H1 (cell line): ENCODE results near the gene INTS7. TPM values are rescaled to one million over a fixed set of nuclear protein-coding genes. Genes with fewer than 3 reads are reported as not detected.

ENCODE experiments used
- CTCF ChIA-PET: fragments of 300-600 bp; sonication (Branson Sonifier 250); formaldehyde crosslinking; loops from one replicate; lab custom pipeline; 2021; ENCODE audit not compliant: partially characterized antibody; lab: Charles Lee
- POLR2A ChIA-PET: fragments of 300-600 bp; sonication (Branson Sonifier 250); formaldehyde crosslinking; loops from one replicate; lab custom pipeline; 2021; ENCODE audit warnings: inconsistent platforms; ENCODE audit not compliant: partially characterized antibody; lab: Charles Lee
- DNase-seq, 2 experiments: peaks; one replicate each; pipeline versions ENCODE4 v3.0.0 to v3.0.0-alpha.2; 2010 to 2022; ENCODE audit warnings: low spot score in 2 of 2, low read depth in 1 of 2, mixed read lengths in 1 of 2
- FAIRE-seq: peaks from 2 replicates; lab custom pipeline; 2011; peaks lifted over from hg19 to GRCh38; lab: Jason Lieb, UNC
- H2AFZ ChIP-seq: 2 replicates; pipeline ENCODE4 v1.8.1; 2012; ENCODE audit warnings: low read length, inconsistent platforms
- H2AK5ac ChIP-seq: 2 replicates; pipeline ENCODE4 v1.6.1; 2013; ENCODE audit warnings: low read depth, low read length
- H2BK120ac ChIP-seq: replicated peaks from 2 replicates; pipeline ENCODE3; 2013; ENCODE audit warnings: low read depth, low read length, inconsistent platforms
- H2BK12ac ChIP-seq: 2 replicates; pipeline ENCODE4 v1.6.1; 2013; ENCODE audit warnings: low read depth, low read length
- H2BK15ac ChIP-seq: 2 replicates; pipeline ENCODE4 v1.6.1; 2013; ENCODE audit warnings: low read length
- H2BK20ac ChIP-seq: 2 replicates; pipeline ENCODE4 v1.6.1; 2013; ENCODE audit warnings: low read length
- H2BK5ac ChIP-seq: 2 replicates; pipeline ENCODE4 v1.6.1; 2013; ENCODE audit warnings: low read depth, low read length
- H3K14ac ChIP-seq: 2 replicates; pipeline ENCODE4 v1.6.1; 2013; ENCODE audit warnings: inconsistent platforms; ENCODE audit not compliant: insufficient read length
- H3K18ac ChIP-seq: 2 replicates; pipeline ENCODE4 v1.6.1; 2013; ENCODE audit warnings: low read length; ENCODE audit errors: extremely low read depth
- H3K23ac ChIP-seq: 2 replicates; pipeline ENCODE4 v1.6.1; 2013; ENCODE audit warnings: inconsistent platforms; ENCODE audit not compliant: insufficient read length
- H3K23me2 ChIP-seq: 2 replicates; pipeline ENCODE4 v1.6.1; 2013; ENCODE audit warnings: low read depth, low read length
- H3K27ac ChIP-seq: 2 replicates; pipeline ENCODE4 v1.6.1; 2011; ENCODE audit warnings: low read depth, low read length, inconsistent platforms
- H3K27me3 ChIP-seq, 4 experiments: replicated peaks in 1 of 4; 1 replicate in 1 of 4; 2 replicates in 3 of 4; pipeline versions ENCODE4 v1.6.1 to v1.8.1; 2011 to 2013; ENCODE audit warnings: low read length in 3 of 4, mild to moderate bottlenecking in 3 of 4, inconsistent platforms in 2 of 4, mixed read lengths in 2 of 4, moderate library complexity in 1 of 4; ENCODE audit not compliant: control insufficient read depth in 3 of 4, insufficient read depth in 3 of 4; ENCODE audit errors: extremely low read depth in 1 of 4
- H3K36me3 ChIP-seq, 4 experiments: 2 replicates each; pipeline versions ENCODE4 v1.6.1 to v1.8.1; 2011 to 2013; ENCODE audit warnings: mild to moderate bottlenecking in 4 of 4, low read length in 3 of 4, moderate library complexity in 2 of 4, control low read depth in 1 of 4, inconsistent platforms in 1 of 4; ENCODE audit not compliant: insufficient read depth in 4 of 4, control insufficient read depth in 2 of 4
- H3K4ac ChIP-seq: replicated peaks from 2 replicates; pipeline ENCODE3; 2013; ENCODE audit warnings: low read length, low read depth, mixed read lengths, inconsistent platforms; ENCODE audit not compliant: insufficient read length
- H3K4me1 ChIP-seq, 4 experiments: replicated peaks in 1 of 4; 1 replicate in 1 of 4; 2 replicates in 3 of 4; pipeline versions ENCODE4 v1.6.1 to v1.8.1; 2011 to 2013; ENCODE audit warnings: low read length in 3 of 4, inconsistent platforms in 2 of 4, mixed read lengths in 1 of 4; ENCODE audit not compliant: insufficient read depth in 4 of 4, control insufficient read depth in 3 of 4
- H3K4me2 ChIP-seq, 2 experiments: 2 replicates each; pipeline versions ENCODE4 v1.6.1 to v1.8.1; 2011 to 2013; ENCODE audit warnings: low read depth in 2 of 2, low read length in 2 of 2, control low read depth in 1 of 2, inconsistent platforms in 1 of 2, mild to moderate bottlenecking in 1 of 2; ENCODE audit not compliant: insufficient read depth in 1 of 2
- H3K4me3 ChIP-seq, 4 experiments: fragments of 200-600, 300-600 bp in 1 of 4; sonication (generic), shearing (Covaris generic), sonication (Bioruptor Twin) in 1 of 4; 2 replicates each; pipeline versions ENCODE4 v1.5.1 to v1.8.1; 2011 to 2016; ENCODE audit warnings: low read length in 4 of 4, low read depth in 3 of 4, control low read depth in 2 of 4, inconsistent platforms in 2 of 4, mild to moderate bottlenecking in 2 of 4, mixed read lengths in 1 of 4, moderate library complexity in 1 of 4; ENCODE audit not compliant: insufficient read depth in 2 of 4; ENCODE audit errors: extremely low read depth in 1 of 4
- H3K56ac ChIP-seq: replicated peaks from 2 replicates; pipeline ENCODE3; 2013; ENCODE audit warnings: low read depth, mild to moderate bottlenecking, mixed read lengths, low read length, inconsistent platforms; ENCODE audit not compliant: insufficient read length
- H3K79me1 ChIP-seq: 2 replicates; pipeline ENCODE4 v1.6.1; 2013; ENCODE audit warnings: low read depth, low read length, control low read depth
- H3K79me2 ChIP-seq, 2 experiments: 2 replicates each; pipeline versions ENCODE4 v1.6.1 to v1.8.1; 2012 to 2013; ENCODE audit warnings: low read length in 2 of 2, mild to moderate bottlenecking in 2 of 2, inconsistent platforms in 1 of 2; ENCODE audit not compliant: insufficient read depth in 2 of 2, control insufficient read depth in 1 of 2
- H3K9ac ChIP-seq, 4 experiments: replicated peaks in 1 of 4; 1 replicate in 1 of 4; 2 replicates in 3 of 4; pipeline versions ENCODE4 v1.6.1 to v1.8.1; 2011 to 2013; ENCODE audit warnings: low read depth in 3 of 4, low read length in 3 of 4, control low read depth in 2 of 4, mild to moderate bottlenecking in 2 of 4, moderate library complexity in 2 of 4, inconsistent platforms in 1 of 4; ENCODE audit errors: extremely low read depth in 1 of 4
- H3K9me3 ChIP-seq, 2 experiments: 2 replicates each; pipeline versions ENCODE4 v1.6.1 to v1.8.1; 2012 to 2013; ENCODE audit warnings: mild to moderate bottlenecking in 2 of 2, moderate library complexity in 2 of 2, control low read depth in 1 of 2, inconsistent platforms in 1 of 2, low read depth in 1 of 2, low read length in 1 of 2, mixed read lengths in 1 of 2; ENCODE audit not compliant: insufficient read depth in 2 of 2
- H4K20me1 ChIP-seq, 2 experiments: replicated peaks in 1 of 2; 2 replicates each; pipeline versions ENCODE3 to v1.8.1; 2011 to 2013; ENCODE audit warnings: inconsistent platforms in 2 of 2, low read length in 2 of 2, mild to moderate bottlenecking in 1 of 2; ENCODE audit not compliant: insufficient read depth in 2 of 2, control insufficient read depth in 1 of 2
- H4K5ac ChIP-seq: 2 replicates; pipeline ENCODE4 v1.6.1; 2013; ENCODE audit warnings: low read length, low read depth, mixed read lengths, inconsistent platforms; ENCODE audit not compliant: insufficient read length
- H4K8ac ChIP-seq: 2 replicates; pipeline ENCODE4 v1.8.0; 2013; ENCODE audit warnings: mild to moderate bottlenecking, moderate library complexity, low read length, inconsistent platforms; ENCODE audit not compliant: insufficient read depth; ENCODE audit errors: extremely low read depth
- H4K91ac ChIP-seq: replicated peaks from 2 replicates; pipeline ENCODE3; 2013; ENCODE audit warnings: low read length, mixed read lengths, inconsistent platforms; ENCODE audit not compliant: insufficient read length
- BRCA1 ChIP-seq: IDR thresholded peaks from 2 replicates; pipeline ENCODE4 v1.6.1; 2012; ENCODE audit warnings: low read depth, low read length, improper control_type of control experiment
- EGR1 ChIP-seq: IDR thresholded peaks from 2 replicates; pipeline ENCODE4 v1.6.1; 2011; ENCODE audit warnings: low read depth, low read length, borderline replicate concordance
- EZH2 ChIP-seq: fragments of 200-600 bp; sonication (generic); IDR thresholded peaks from 2 replicates; pipeline ENCODE4 v1.7.1; 2012; ENCODE audit warnings: low read depth, mild to moderate bottlenecking, moderate library complexity, low read length, inconsistent platforms; ENCODE audit not compliant: severe bottlenecking
- PHF8 ChIP-seq: fragments of 200-600 bp; sonication (generic); conservative IDR thresholded peaks from 2 replicates; pipeline ENCODE4 v1.7.1; 2012; ENCODE audit warnings: low read depth, mild to moderate bottlenecking, inconsistent platforms, low read length, moderate library complexity
- RBBP5 ChIP-seq: IDR thresholded peaks from 2 replicates; pipeline ENCODE4 v1.7.1; 2012; ENCODE audit warnings: low read depth, mild to moderate bottlenecking, inconsistent platforms, low read length, moderate library complexity, borderline replicate concordance
- TAF1 ChIP-seq: IDR thresholded peaks from 2 replicates; pipeline ENCODE4 v1.6.1; 2011; ENCODE audit warnings: mild to moderate bottlenecking, low read depth, low read length
- WGBS, 2 experiments: shearing (Covaris generic) in 1 of 2; methylation state at CpG; one replicate each; pipeline versions ENCODE4 v1.1.6 to v1.1.7; 2013 to 2015; ENCODE audit warnings: low lambda C conversion rate in 2 of 2, mixed read lengths in 2 of 2, inconsistent platforms in 1 of 2, low coverage in 1 of 2, missing lambda C conversion rate in 1 of 2; ENCODE audit not compliant: insufficient replicate concordance in 2 of 2, insufficient coverage in 1 of 2, insufficient read length in 1 of 2; ENCODE audit errors: extremely low coverage in 1 of 2, missing lambda C conversion rate in 1 of 2; 5-methylcytosine and 5-hydroxymethylcytosine counted together
- polyA plus RNA-seq, 7 experiments: library from polyadenylated mRNA; depleted of rRNA in 3 of 7; stranded (reverse) in 5 of 7; unstranded in 2 of 7; fragments of >200 nt in 5 of 7; fragments of 200-250 nt in 2 of 7; gene quantifications; 1 replicate in 5 of 7; 2 replicates in 1 of 7; 4 replicates in 1 of 7; pipeline versions ENCODE4 v1.2.1 to v1.2.3, GENCODE V29; 2011 to 2013; ENCODE audit warnings: missing spikeins in 2 of 7, mixed read lengths in 2 of 7
- total RNA-seq: library from RNA; stranded (reverse); fragmentation: NEBNext Ultra II Directional; extraction: Animal tissue kit (Norgen Biotek cat#: 25700); gene quantifications from 2 replicates; pipeline ENCODE4 v1.2.1, GENCODE V29; 2021
- TF ChIP-seq, protein P1 (sequence below): IDR thresholded peaks from 2 replicates; pipeline ENCODE4 v1.6.1; 2011; ENCODE audit warnings: low read length, improper control_type of control experiment

INTS7 gene
- total and polyA plus RNA-seq, 2 of the 8 experiments (the other 6 are each of a cell fraction or from before 2014, with no cell fraction given): 15.2 to 22.4 TPM

DNA sequence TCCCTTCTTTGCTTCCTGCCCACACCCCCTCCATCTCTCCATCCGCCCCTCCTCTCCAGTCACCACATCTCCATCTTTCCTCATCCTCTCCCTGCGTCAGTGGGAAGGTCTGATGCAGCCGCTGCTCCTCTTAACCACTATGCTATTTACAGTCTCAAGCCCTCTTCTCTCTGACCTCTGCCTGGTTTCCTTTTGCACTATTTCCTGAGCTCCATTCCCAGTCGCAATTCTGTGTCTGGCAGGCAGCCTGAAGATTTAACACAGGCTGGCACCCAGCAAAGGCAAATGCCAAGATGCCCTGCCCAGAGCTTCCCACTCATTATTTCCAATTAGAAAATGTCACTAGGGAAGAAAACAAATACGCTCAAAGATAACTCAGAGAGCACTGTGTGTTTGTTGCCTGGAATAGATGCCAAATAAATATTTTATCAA, 115.2 kb downstream of the INTS7 start:
- no peak overlapping the region for H3K4me2 ChIP-seq
- peaks cover 0 to 4% (median under 1%) of the 10 kb centered on the region in 4 experiments; a peak in 4 of 7 replicates for H3K4me1 ChIP-seq
- H3K9ac ChIP-seq: no peak overlapping the region
- no peaks in the 10 kb centered on the region for H4K20me1 ChIP-seq
- no peak overlapping the region for H2BK5ac ChIP-seq
- H3K36me3 ChIP-seq: no peaks in the 10 kb centered on the region
- no peak overlapping the region for H3K18ac ChIP-seq
- no peaks in the 10 kb centered on the region for H3K27me3 ChIP-seq
- H3K4ac ChIP-seq: no peak overlapping the region
- no peak overlapping the region for H3K27ac ChIP-seq
- H3K23ac ChIP-seq: no peak overlapping the region
- TF ChIP-seq PHF8: no peak
- TF ChIP-seq, protein P1, sequence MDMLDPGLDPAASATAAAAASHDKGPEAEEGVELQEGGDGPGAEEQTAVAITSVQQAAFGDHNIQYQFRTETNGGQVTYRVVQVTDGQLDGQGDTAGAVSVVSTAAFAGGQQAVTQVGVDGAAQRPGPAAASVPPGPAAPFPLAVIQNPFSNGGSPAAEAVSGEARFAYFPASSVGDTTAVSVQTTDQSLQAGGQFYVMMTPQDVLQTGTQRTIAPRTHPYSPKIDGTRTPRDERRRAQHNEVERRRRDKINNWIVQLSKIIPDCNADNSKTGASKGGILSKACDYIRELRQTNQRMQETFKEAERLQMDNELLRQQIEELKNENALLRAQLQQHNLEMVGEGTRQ: no peak
- TF ChIP-seq RBBP5: no peak
- no peak for TF ChIP-seq EGR1
- no peak for TF ChIP-seq TAF1
- no peak for TF ChIP-seq BRCA1
- no peak for TF ChIP-seq EZH2
- no peaks in the 10 kb centered on the region for H3K79me1 ChIP-seq
- no peak overlapping the region for H4K5ac ChIP-seq
- WGBS, 2 experiments: 92% methylated on average over 5 of the region's 5 CpGs; no CpG with 5 or more reads in 1 of the 2 experiments
- no peak for DNase-seq
- POLR2A ChIA-PET: no interaction called here
- H3K79me2 ChIP-seq: no peaks in the 10 kb centered on the region
- H2BK20ac ChIP-seq: no peak overlapping the region
- no peak overlapping the region for H3K14ac ChIP-seq
- no peak overlapping the region for H2BK12ac ChIP-seq
- no peak overlapping the region for H4K8ac ChIP-seq
- no peak overlapping the region for H2BK120ac ChIP-seq
- FAIRE-seq: no peak
- no peak overlapping the region for H3K56ac ChIP-seq
- H3K9me3 ChIP-seq: no peaks in the 10 kb centered on the region
- no peak overlapping the region for H3K4me3 ChIP-seq
- H2AFZ ChIP-seq: no peak overlapping the region
- no peak overlapping the region for H4K91ac ChIP-seq
- H2BK15ac ChIP-seq: no peak overlapping the region
- no peak overlapping the region for H2AK5ac ChIP-seq
- CTCF ChIA-PET: interaction anchor here (1.0 to 1.6 kb wide), 5 partner anchors 18 to 239 kb away, joined by 3 to 7 read pairs (median 3); partner anchors contain the start of genes DTL and INTS7
- H3K23me2 ChIP-seq: no peaks in the 10 kb centered on the region
